ENCODE data around the gene MYH10. TPM values are rescaled to one million over a fixed set of nuclear protein-coding genes. Genes with fewer than 3 reads are reported as not detected.

Gene MYH10
- total RNA-seq, result 244 and 257 TPM in 2 replicates
- long read RNA-seq, partial matches to known transcripts, result 2,163 of 2,395 reads
- long read RNA-seq, other reads (novel, unspliced or antisense), result 232 of 2,395 reads

DNA sequence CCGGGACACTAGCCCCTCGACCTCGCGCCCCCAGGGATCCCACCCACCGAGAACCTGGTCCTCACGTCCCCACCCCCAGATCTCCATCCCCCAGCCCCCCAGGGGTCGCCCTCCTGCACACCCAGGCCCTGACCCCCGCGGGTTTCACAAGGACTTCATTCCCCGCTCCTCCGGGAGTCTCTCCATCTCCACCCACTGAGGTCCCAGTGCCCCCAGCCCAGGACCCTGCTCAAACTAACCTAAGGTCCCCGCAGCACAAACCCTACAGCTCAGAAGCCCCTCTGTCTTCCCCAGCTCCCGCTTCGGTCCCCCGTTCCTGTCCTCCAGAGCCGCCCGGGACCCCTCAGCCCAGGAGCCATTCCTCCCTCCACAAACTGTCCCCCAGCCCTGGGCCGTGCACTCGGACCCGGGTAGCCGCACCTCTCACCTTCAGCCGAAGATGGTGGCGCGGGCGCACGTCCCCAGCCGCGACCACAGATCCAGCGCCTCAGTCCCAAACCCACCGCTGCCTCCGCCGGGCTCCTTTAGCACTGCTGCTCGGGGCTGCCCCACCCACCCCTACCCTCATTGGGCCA, at the start of gene MYH10:
Gene MYH10 (minus strand): TSS at position 499 of the 575 bp plus-strand sequence. CDS start 7,479 bp downstream, outside the sequence.
- DNase-seq (ENCODE audit: low spot score, unreplicated experiment), result no peak

DNA sequence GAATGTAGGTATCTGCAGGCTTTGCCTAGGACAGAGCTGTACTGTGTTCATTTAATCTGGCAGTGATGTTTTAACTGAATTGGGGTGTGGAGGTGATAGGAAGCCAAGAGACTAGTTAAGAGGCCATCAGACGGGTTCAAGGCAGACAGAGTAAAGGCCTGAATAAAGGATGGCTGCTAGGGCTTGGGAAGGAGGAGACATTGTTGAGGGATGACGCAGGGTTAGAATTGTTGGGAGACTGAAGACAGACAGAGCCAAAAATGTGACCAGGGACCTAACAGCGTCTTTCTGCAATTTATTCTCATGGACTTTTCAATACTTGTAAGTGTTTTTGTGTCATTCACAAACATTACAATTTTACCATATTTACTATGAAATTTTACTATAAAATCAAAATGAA, 48.6 kb upstream of the MYH10 start:
- DNase-seq (ENCODE audit: low spot score, unreplicated experiment), result no peak
- H3K27ac Mint-ChIP-seq, result no peak overlapping the region
- no peak for TF ChIP-seq CTCF (IDR thresholded peaks at IDR 0.05; ENCODE audit: unreplicated experiment)
- no peak overlapping the region for H3K4me3 Mint-ChIP-seq (ENCODE audit: low read depth)
- peaks cover 5% of the 10 kb centered on the region for H3K9me3 Mint-ChIP-seq (ENCODE audit: low read depth)
- H3K36me3 Mint-ChIP-seq (ENCODE audit: insufficient read depth), result peaks cover 4% of the 10 kb centered on the region
- peaks cover 15% of the 10 kb centered on the region for H3K4me1 Mint-ChIP-seq (ENCODE audit: low read depth)
- H3K27me3 Mint-ChIP-seq, result no peaks in the 10 kb centered on the region

More for the DNA sequence above, at the start of gene MYH10:
- H3K4me3 Mint-ChIP-seq (ENCODE audit: low read depth), result peak within 1 kb of the TSS; percentile 99
- H3K27me3 Mint-ChIP-seq, result no peaks in the 10 kb centered on the region
- H3K9me3 Mint-ChIP-seq (ENCODE audit: low read depth), result no peaks in the 10 kb centered on the region
- peaks cover 24% of the 10 kb centered on the region for H3K4me1 Mint-ChIP-seq (ENCODE audit: low read depth)
- TF ChIP-seq CTCF (IDR thresholded peaks at IDR 0.05; ENCODE audit: unreplicated experiment), result no peak
- H3K36me3 Mint-ChIP-seq (ENCODE audit: insufficient read depth), result no peaks in the 10 kb centered on the region
- peak within 1 kb of the TSS; percentile 99 for H3K27ac Mint-ChIP-seq

DNA sequence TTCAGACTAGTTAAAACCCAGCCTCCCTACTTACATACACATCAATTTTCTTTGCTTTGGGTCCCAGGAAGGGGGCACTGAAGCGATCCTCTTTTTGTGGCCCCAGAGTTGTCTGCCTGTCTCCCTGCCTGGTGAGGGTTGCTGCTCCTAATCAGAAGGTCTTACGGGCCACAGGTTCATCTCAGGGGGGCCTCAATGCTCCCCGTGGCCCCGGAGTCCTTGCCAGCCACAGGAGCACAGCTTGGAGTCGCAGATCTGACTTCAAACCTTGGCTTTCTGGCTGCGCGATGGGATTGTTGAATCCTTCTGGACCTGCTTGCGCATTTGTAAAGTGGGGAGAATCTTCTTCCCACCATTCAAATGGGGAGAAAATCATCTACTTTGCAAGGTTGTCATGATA, 44.8 kb upstream of the MYH10 start:
- Mint-ChIP-seq H3K4me3 (ENCODE audit: low read depth) (no peak overlapping the region), H3K27me3 (no peaks in the 10 kb centered on the region), H3K9me3 (ENCODE audit: low read depth) (peaks cover 5% of the 10 kb centered on the region), H3K4me1 (ENCODE audit: low read depth) (peaks cover 26% of the 10 kb centered on the region), H3K36me3 (ENCODE audit: insufficient read depth) (peaks cover 4% of the 10 kb centered on the region), H3K27ac (no peak overlapping the region)
- DNase-seq (ENCODE audit: low spot score, unreplicated experiment), result no peak
- TF ChIP-seq CTCF (IDR thresholded peaks at IDR 0.05; ENCODE audit: unreplicated experiment), result no peak

DNA sequence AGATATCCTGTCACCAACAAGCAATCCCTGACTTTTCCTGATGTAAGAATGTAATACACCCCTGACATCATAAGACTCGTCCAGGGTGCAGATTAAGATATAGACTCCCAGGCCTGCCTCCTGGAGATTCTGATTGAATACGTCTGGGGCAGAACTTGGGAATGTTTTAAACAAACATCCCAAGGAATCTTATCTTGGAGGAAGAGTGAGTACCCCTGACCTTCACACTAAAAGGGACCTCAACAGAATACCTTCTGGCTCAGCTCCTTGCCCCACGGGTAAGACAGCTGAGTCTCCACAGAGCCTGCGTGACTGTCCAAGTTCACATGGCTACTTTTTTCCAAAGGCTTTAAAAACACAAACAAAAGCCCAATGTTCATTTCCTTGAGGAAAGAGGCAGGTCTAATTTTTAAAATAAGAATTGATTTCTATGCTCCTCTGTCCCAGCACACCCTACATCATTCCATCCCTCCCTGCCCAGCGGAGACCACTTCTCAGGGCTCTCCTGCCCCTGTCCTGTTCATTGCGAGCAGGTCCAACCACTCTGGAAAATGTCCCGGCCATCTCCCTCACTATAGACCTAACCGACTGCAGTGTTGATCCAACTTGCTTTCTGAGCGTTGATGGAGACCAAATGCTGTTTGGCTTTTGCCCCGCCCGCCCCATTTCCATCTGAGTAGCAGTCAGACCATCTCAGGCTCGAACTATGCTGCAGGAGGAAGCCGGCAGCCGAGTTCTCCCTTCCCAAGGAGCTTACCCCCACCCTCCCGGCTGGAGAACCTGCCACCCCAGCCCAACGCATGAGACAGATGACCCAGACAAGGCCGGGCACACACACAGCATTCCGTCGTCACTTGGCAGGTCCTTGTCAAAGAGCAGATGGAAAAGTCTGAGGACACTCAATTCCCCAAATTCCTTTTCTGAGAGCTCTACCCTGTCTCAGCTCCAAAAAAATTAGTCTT, 44.1 kb upstream of the MYH10 start:
- Mint-ChIP-seq H3K27me3 (no peaks in the 10 kb centered on the region), H3K9me3 (ENCODE audit: low read depth) (peaks cover 5% of the 10 kb centered on the region), H3K4me1 (ENCODE audit: low read depth) (peaks cover 26% of the 10 kb centered on the region), H3K4me3 (ENCODE audit: low read depth) (no peak overlapping the region), H3K36me3 (ENCODE audit: insufficient read depth) (peaks cover 4% of the 10 kb centered on the region), H3K27ac (peak overlapping the region; percentile 58)
- DNase-seq (ENCODE audit: low spot score, unreplicated experiment), result no peak
- no peak for TF ChIP-seq CTCF (IDR thresholded peaks at IDR 0.05; ENCODE audit: unreplicated experiment)

DNA sequence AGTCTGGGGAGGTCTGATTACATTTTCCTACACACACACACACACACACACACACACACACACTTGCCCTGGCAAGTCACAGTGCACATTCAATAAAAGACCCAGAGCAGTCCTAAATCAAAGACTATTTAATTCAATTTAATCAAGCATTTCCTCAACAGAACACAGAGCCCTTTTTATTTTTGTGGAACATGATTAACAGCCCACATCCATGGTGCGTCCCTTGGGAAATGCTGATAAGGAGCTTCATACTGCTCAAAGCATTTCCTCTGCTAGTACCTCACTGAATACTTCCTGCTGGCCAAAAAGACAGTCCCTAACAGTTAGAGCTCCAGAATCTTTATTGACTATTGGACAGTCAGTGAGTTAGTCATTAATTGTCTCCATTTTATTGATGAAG, 43.1 kb upstream of the MYH10 start:
- peak overlapping the region; percentile 12 for H3K27ac Mint-ChIP-seq
- TF ChIP-seq CTCF (IDR thresholded peaks at IDR 0.05; ENCODE audit: unreplicated experiment), result no peak
- H3K4me1 Mint-ChIP-seq (ENCODE audit: low read depth), result peaks cover 26% of the 10 kb centered on the region
- H3K9me3 Mint-ChIP-seq (ENCODE audit: low read depth), result peaks cover 2% of the 10 kb centered on the region
- no peak for DNase-seq (ENCODE audit: low spot score, unreplicated experiment)
- no peaks in the 10 kb centered on the region for H3K27me3 Mint-ChIP-seq
- peaks cover under 1% of the 10 kb centered on the region for H3K36me3 Mint-ChIP-seq (ENCODE audit: insufficient read depth)
- H3K4me3 Mint-ChIP-seq (ENCODE audit: low read depth), result no peak overlapping the region
